ENCODE data around the gene HDC.

HDC gene

GRCh38 chr15:50192164-50192563 lies 73.4 kb downstream of the HDC start:
- no peak for DNase-seq (ENCODE audit: extremely low read depth, low read depth)
- no peak for TF ChIP-seq CTCF (IDR thresholded peaks at IDR 0.05; ENCODE audit: low read depth, low read length)
